ENCODE data around the gene TRERF1. TPM values are rescaled to one million over a fixed set of nuclear protein-coding genes. Genes with fewer than 3 reads are reported as not detected.

Gene TRERF1
- total RNA-seq, 2 donors from 2014 or later = 3.4 to 5.6 TPM

GRCh38 chr6:42321976-42322375 lies 129.8 kb downstream of the TRERF1 start:
- intact Hi-C loops (cut with DNase I) = no loop called here

DNA sequence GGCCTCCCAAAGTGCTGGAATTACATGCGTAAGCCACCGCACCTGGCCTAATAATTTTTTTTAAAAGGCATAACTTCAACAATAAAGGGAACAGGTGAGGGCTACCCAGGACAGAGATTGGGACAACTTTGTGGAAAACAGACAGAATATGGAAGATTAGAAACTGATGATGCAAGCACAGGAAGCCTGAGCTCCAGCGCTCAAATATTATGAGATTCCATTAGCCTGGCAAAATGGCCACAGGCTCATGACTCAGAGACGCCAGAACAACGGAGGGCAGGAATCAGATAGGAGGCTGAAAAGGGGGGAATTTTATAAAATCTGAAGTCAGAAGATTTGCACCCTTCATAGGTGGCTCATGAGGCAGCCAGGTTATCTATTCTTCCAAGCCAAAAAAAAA lies 131.0 kb downstream of the TRERF1 start:
- no peak for DNase-seq (ENCODE audit: low spot score)
- intact Hi-C loops (cut with DNase I) = no loop called here

More at GRCh38 chr6:42321976-42322375, 129.8 kb downstream of the TRERF1 start:
- DNase-seq (ENCODE audit: low spot score) = no peak

DNA sequence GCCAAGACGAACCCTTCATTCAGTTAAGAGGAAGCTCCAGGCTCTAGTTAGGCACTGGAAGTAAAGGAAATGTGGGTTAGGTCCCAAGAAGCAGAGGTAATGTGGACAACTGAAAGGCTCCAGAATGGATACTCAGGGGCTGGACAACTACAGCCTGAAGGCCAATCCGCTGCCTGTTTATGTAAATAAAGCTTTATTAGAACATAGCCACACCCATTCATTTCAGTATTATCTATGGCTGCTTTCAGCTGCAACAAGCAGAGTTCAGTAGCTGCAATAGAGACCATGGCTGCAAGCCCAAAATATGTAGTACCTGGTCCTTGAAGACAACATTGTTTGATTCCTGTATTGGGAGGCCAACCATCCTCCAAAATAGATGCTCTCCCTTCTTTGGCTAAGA lies 133.2 kb downstream of the TRERF1 start:
- DNase-seq (ENCODE audit: low spot score) = no peak
- intact Hi-C loops (cut with DNase I) = no loop called here

GRCh38 chr6:42316981-42317380 lies 134.7 kb downstream of the TRERF1 start:
- DNase-seq (ENCODE audit: low spot score) = no peak
- intact Hi-C loops (cut with DNase I) = no loop called here

- no peak for DNase-seq (ENCODE audit: low spot score)
- intact Hi-C loops (cut with DNase I) = no loop called here
Measured at GRCh38 chr6:42315991-42316970, 135.4 kb downstream of the TRERF1 start.

GRCh38 chr6:42315259-42315990 lies 136.3 kb downstream of the TRERF1 start:
- intact Hi-C loops (cut with DNase I) = no loop called here
- DNase-seq (ENCODE audit: low spot score) = no peak

- intact Hi-C loops (cut with DNase I) = no loop called here
- DNase-seq (ENCODE audit: low spot score) = no peak
Measured at GRCh38 chr6:42314571-42315258, 137.0 kb downstream of the TRERF1 start.

- no peak for DNase-seq (ENCODE audit: low spot score)
- intact Hi-C loops (cut with DNase I) = no loop called here
Measured at GRCh38 chr6:42313941-42314570, 137.7 kb downstream of the TRERF1 start.

GRCh38 chr6:42313038-42313437 lies 138.7 kb downstream of the TRERF1 start:
- intact Hi-C loops (cut with DNase I) = no loop called here
- DNase-seq (ENCODE audit: low spot score) = no peak

- intact Hi-C loops (cut with DNase I) = no loop called here
- DNase-seq (ENCODE audit: low spot score) = no peak
Measured at GRCh38 chr6:42307141-42307470, 144.6 kb downstream of the TRERF1 start.

DNA sequence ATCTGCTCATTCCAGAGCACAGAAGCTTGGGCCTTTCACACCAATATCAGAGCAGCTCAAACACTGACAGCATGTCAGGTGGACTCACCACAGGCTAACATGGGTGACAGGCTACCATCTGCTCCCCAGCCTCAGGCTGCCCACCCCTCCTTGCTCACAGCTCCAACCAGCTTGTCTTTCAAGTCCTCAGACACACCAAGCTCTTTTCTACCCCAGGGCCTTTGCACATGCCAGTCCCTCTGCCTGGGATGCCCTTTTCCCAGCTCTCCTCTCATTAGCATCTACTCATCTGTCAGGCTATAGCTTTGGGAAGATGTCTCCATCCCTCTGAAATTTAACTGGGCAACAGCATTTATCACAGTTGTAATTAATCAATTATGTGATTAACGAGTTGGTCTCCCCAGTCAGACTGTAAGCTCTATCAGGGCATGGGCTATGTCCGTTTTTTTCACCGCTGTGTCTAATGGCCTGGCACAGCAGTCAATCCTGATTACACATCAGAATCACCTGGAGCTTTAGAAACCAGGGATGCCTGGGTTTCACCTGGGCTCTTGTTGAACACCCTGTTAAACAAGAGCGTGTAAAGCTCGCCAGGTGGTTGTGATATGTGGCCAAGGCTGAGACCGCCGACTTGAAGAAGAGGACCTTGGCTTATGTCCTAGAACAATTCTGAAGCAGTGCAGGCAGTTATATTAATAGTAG lies 145.1 kb downstream of the TRERF1 start:
- intact Hi-C loops (cut with DNase I) = no loop called here

GRCh38 chr6:42304053-42304712 lies 147.5 kb downstream of the TRERF1 start:
- intact Hi-C loops (cut with DNase I) = no loop called here
- DNase-seq (ENCODE audit: low spot score) = no peak

More for the DNA sequence above, 145.1 kb downstream of the TRERF1 start:
- DNase-seq (ENCODE audit: low spot score) = no peak

DNA sequence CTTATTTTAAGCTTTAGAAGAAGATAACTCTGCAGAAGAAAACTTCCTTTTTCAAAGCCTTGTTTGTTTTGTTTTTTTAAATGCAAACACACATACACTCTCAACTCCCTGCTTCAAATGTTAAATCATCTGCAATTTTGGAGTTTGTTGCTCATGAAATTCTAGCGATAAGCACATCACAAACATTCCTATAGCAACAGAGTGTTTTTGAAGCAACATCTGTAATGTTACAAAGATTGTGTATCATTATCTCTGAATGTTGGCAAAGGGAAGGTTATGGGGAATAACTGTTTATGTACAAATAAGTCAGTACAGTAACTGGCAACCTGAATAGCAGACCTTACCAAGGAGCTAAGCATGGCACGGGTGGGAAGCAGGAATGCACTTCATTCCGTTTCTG lies 149.3 kb downstream of the TRERF1 start:
- no peak for DNase-seq (ENCODE audit: low spot score)
- intact Hi-C loops (cut with DNase I) = no loop called here

- DNase-seq (ENCODE audit: low spot score) = no peak
- intact Hi-C loops (cut with DNase I) = no loop called here
Measured at GRCh38 chr6:42301986-42302385, 149.7 kb downstream of the TRERF1 start.

GRCh38 chr6:42300701-42301100 lies 151.0 kb downstream of the TRERF1 start:
- DNase-seq (ENCODE audit: low spot score) = no peak
- intact Hi-C loops (cut with DNase I) = no loop called here

GRCh38 chr6:42300185-42300584 lies 151.5 kb downstream of the TRERF1 start:
- intact Hi-C loops (cut with DNase I) = no loop called here

DNA sequence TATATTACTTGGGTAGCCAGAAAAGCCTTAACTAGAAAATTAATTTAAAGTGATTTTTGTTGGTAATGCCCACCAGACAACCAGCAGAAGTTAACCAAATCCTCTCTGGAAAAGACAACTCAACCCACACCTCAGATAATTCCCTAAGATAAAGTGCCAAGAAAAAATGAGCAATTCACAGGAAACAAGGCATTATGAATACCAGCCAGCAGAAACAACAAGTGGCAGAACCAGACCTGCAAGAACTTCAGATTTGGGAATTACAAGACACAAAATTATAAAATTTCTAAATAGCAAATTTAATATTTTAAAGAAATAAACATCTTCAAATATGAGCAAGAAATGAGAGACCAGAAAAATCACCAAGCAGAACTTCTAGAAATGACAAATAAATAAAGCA lies 154.1 kb downstream of the TRERF1 start:
- intact Hi-C loops (cut with DNase I) = no loop called here
- DNase-seq (ENCODE audit: low spot score) = no peak

More at GRCh38 chr6:42300185-42300584, 151.5 kb downstream of the TRERF1 start:
- DNase-seq (ENCODE audit: low spot score) = no peak

DNA sequence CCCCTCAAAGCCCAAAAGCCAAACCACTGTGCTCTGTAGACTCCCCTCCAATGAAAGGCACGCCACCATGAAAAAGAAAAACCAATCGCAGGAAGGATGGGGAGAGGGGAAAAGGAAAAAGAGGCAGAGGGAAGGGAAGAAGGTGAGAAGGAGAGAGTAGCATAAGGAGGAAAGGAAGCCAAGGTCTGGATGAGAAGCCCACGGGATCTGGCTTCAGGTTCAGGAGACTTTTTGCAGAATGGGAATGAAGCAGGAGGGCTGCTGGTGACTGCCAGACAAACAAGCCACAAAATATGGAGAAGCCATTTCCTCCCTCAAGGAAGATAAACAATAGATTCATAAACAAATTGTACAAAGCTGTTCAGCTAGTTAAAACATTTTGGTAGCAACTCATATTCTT lies 155.1 kb downstream of the TRERF1 start:
- intact Hi-C loops (cut with DNase I) = no loop called here
- no peak for DNase-seq (ENCODE audit: low spot score)

Measured in posterior vena cava (tissue), 2 donors.